DOHH2 (cell line): ENCODE measurements around the gene PTPRN2.

ENCODE experiments used
- EZH2phosphoT487 ChIP-seq: fragments of 200-600 bp; sonication (generic); IDR thresholded peaks from 2 replicates; pipeline ENCODE4 v1.6.1; 2017; ENCODE audit warnings: borderline replicate concordance, mild to moderate bottlenecking, antibody characterized with exemption, low read length, moderate library complexity, mixed read lengths
- TF ChIP-seq, protein P1 (sequence below): fragments of 200-600 bp; sonication (generic); IDR thresholded peaks from one replicate; pipeline ENCODE4 v1.5.1; 2014; ENCODE audit warnings: antibody characterized with exemption, mild to moderate bottlenecking, low read depth, low read length; ENCODE audit not compliant: poor library complexity, severe bottlenecking

- TF ChIP-seq, protein P1, sequence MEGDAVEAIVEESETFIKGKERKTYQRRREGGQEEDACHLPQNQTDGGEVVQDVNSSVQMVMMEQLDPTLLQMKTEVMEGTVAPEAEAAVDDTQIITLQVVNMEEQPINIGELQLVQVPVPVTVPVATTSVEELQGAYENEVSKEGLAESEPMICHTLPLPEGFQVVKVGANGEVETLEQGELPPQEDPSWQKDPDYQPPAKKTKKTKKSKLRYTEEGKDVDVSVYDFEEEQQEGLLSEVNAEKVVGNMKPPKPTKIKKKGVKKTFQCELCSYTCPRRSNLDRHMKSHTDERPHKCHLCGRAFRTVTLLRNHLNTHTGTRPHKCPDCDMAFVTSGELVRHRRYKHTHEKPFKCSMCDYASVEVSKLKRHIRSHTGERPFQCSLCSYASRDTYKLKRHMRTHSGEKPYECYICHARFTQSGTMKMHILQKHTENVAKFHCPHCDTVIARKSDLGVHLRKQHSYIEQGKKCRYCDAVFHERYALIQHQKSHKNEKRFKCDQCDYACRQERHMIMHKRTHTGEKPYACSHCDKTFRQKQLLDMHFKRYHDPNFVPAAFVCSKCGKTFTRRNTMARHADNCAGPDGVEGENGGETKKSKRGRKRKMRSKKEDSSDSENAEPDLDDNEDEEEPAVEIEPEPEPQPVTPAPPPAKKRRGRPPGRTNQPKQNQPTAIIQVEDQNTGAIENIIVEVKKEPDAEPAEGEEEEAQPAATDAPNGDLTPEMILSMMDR, result no peak
- no peak for TF ChIP-seq EZH2phosphoT487
Measured at GRCh38 chr7:157699357-157700013, 888.1 kb downstream of the PTPRN2 start.
